Omental fat pad (tissue), 4 donors: ENCODE measurements around the gene GNAZ. TPM values are rescaled to one million over a fixed set of nuclear protein-coding genes. Genes with fewer than 3 reads are reported as not detected.

Experiments used
- ATAC-seq: fragments of 150-250 bp; one replicate; pipeline ENCODE4 v1.9.1; 2016; ENCODE audit warnings: mild to moderate bottlenecking, moderate library complexity; ENCODE audit not compliant: low FRiP score
- DNase-seq: peaks from one replicate; pipeline ENCODE4 v3.0.0-alpha.2; 2019; ENCODE audit warnings: low spot score
- CTCF ChIP-seq, 3 donors: fragments of 450-650 bp; IDR thresholded peaks; one replicate each; pipeline ENCODE4 v1.5.1; 2016 to 2017; ENCODE audit warnings: antibody characterized with exemption in 3 of 3, mild to moderate bottlenecking in 3 of 3, moderate library complexity in 2 of 3
- total RNA-seq, 4 donors: library from RNA; depleted of rRNA; stranded (reverse); fragments of >200 nt; gene quantifications; one replicate each; pipeline ENCODE4 v1.1.0, GENCODE V29; 2016

GNAZ gene
- total RNA-seq, 4 donors from 2014 or later, result 8.6 to 25.1 (median 16.5) TPM

GRCh38 chr22:23149743-23150238 is 79.5 kb downstream of the GNAZ start:
- ATAC-seq (no peak), DNase-seq (no peak)
- no peak for TF ChIP-seq CTCF (IDR thresholded peaks at IDR 0.05)

- ATAC-seq (no peak), DNase-seq (no peak)
- TF ChIP-seq CTCF (IDR thresholded peaks at IDR 0.05), result no peak
Observed at GRCh38 chr22:23150762-23151161, 80.4 kb downstream of the GNAZ start.

GRCh38 chr22:23151827-23152226 is 81.5 kb downstream of the GNAZ start:
- no peak for TF ChIP-seq CTCF (IDR thresholded peaks at IDR 0.05)
- ATAC-seq (no peak), DNase-seq (no peak)

GRCh38 chr22:23152238-23153114 is 82.2 kb downstream of the GNAZ start:
- TF ChIP-seq CTCF (IDR thresholded peaks at IDR 0.05), result no peak
- no peak for ATAC-seq
- no peak for DNase-seq

GRCh38 chr22:23153994-23154393 is 83.7 kb downstream of the GNAZ start:
- DNase-seq (no peak), ATAC-seq (no peak)
- TF ChIP-seq CTCF (IDR thresholded peaks at IDR 0.05), result no peak

GRCh38 chr22:23154461-23154860 is 84.1 kb downstream of the GNAZ start:
- ATAC-seq (no peak), DNase-seq (no peak)
- TF ChIP-seq CTCF (IDR thresholded peaks at IDR 0.05), result no peak

- no peak for ATAC-seq
- no peak for TF ChIP-seq CTCF (IDR thresholded peaks at IDR 0.05)
- no peak for DNase-seq
Observed at GRCh38 chr22:23155143-23155542, 84.8 kb downstream of the GNAZ start.
